HS-27A (cell line): ENCODE measurements around the gene DHODH.
"Not testable (repeated sequence)": the region's sequence is repeated elsewhere in the genome, so short reads cannot be mapped to it uniquely, and the experiment has no call there.

Experiments used
- DNase-seq: peaks from one replicate; pipeline ENCODE4 v3.0.0-alpha.2; 2012; ENCODE audit warnings: low read depth, missing footprints

The DHODH gene

DNA sequence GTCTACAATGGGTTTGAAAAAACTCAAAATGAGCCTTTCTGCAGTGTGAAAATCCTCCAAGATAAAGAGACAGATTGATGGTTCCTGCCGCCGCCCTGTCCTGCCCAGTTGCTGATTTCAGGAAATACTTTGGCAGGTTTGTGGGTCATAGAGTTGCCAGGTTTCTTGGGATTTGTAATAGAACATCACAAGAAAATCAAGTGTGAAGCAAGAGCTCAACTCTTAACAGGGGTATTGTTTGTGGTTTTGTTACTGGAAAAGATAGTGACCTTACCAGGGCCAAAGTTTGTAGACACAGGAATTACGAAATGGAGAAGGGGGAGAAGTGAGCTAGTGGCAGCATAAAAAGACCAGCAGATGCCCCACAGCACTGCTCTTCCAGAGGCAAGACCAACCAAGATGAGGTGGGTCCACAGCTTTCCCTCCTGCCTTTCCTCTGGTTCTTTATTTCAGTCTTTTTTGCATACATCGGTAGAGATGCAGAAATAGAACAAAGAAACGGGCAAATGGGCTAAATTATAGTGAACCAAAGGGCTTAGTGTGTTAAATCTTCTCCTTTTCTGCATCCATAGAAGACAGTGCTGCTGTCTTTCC lies 45.8 kb downstream of the DHODH start, which contains the start of gene HP:
TSS of gene HP (plus strand) at position 252 of the 594 bp plus-strand sequence. CDS start at position 400, 148 bp downstream.
- not testable (repeated sequence) for DNase-seq

DNA sequence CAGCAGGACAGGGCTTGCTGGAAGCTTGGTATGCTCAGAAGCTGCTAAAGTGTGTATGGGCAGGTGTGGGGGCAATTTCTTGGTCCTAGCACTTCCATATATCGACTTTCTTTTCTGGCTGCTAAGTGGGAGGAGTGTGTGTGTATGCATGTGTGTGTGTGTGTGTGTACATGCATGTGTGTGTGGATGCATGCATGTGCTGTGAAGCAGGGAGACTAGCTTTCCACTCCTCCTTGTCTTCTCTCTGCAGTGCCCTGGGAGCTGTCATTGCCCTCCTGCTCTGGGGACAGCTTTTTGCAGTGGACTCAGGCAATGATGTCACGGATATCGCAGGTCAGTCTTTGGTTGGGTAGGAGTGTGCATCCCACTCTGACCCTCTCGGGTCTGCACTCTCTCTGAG lies 47.4 kb downstream of the DHODH start:
- DNase-seq: no peak

DNA sequence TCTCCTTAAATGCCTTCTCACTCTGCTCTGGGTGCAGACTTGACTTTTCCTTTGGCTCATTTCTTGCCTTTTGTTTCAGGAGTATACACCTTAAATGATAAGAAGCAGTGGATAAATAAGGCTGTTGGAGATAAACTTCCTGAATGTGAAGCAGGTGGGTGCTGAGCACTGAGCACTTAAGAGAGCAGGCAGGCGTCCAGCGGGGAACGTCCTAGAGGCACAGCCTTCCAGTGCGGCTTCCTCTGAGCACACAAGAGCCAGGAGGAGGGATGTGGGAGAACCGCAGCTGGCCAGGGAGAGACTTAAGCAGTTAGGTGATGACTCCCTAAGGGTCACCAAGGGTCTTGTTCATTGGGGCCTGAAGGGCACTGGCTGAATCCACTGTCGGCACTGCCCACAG lies 48.8 kb downstream of the DHODH start:
- not testable (repeated sequence) for DNase-seq

DNA sequence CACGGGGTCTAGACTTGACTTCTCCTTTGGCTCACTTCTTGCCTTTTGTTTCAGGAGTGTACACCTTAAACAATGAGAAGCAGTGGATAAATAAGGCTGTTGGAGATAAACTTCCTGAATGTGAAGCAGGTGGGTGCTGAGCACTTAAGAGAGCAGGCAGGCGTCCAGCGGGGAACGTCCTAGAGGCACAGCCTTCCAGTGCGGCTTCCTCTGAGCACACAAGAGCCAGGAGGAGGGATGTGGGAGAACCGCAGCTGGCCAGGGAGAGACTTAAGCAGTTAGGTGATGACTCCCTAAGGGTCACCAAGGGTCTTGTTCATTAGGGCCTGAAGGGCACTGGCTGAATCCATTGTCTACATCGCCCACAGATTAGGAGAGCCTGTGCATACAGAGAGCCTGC lies 50.5 kb downstream of the DHODH start:
- not testable (repeated sequence) for DNase-seq

DNA sequence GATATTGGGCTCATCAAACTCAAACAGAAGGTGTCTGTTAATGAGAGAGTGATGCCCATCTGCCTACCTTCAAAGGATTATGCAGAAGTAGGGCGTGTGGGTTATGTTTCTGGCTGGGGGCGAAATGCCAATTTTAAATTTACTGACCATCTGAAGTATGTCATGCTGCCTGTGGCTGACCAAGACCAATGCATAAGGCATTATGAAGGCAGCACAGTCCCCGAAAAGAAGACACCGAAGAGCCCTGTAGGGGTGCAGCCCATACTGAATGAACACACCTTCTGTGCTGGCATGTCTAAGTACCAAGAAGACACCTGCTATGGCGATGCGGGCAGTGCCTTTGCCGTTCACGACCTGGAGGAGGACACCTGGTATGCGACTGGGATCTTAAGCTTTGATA lies 51.9 kb downstream of the DHODH start:
- DNase-seq: no peak

DNA sequence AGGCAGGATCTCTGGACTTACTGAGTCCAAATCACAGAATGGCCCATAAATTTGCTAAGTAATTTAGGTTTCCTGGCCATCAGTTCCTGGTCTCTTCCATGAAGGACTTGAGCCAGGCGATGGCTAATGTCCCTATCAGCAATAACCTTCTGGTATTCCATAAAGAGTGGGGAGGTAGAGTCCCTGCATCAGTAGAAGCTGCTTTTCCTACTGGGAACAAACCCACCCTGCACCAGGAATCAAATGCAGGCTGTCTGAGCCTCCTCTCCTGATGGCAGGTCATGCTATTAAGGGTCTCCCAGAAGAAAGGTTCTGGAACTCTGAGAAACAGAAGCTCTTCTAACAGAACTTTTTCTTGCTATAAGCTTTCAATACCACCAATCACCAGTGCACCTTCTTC lies 53.0 kb downstream of the DHODH start:
- DNase-seq: no peak

DNA sequence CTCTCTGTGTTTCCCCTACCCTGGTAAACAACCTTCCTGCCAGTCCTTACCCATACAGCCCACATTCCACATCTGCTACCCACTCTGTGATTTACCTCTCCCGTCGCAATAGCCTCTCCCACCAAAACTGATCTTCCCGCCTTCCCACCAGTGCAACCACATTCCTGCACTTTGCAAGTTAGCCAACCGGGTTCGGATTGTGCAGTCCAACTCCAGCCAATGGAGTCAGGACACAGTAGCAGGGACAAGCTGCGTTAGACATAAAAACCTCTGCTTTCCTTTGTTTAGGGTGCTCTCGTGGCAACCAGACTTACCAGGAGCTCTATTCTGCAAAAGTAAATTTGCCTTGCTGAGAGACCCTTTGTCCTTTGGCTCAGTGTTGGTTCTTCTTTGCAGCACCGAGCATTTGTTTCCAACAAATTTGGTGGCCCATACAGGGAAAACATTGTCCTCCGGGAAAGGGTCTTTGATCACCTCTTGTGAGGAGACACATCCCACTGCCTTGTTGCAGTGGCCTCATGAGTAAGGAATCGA lies 55.9 kb downstream of the DHODH start:
- no peak for DNase-seq

DNA sequence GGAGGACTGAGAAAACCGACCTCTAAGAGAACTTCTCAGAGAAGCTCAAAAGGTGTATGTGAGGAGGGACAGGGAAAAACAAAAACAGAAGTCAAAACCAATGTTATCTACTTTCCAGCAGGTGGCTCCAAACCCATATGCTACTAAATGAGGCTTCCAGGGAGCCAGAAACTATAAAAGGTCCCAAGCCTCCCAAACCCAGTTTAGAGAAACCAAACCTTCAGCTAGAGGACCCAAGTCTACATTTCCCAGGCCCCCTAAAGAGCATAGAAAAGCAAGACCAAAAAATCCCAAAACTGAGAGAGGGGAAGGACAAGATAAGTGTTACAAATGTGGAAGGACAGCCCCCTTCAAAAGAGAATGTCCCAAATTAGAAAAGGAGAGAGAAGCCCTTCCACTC lies 58.2 kb downstream of the DHODH start:
- DNase-seq: no peak

DNA sequence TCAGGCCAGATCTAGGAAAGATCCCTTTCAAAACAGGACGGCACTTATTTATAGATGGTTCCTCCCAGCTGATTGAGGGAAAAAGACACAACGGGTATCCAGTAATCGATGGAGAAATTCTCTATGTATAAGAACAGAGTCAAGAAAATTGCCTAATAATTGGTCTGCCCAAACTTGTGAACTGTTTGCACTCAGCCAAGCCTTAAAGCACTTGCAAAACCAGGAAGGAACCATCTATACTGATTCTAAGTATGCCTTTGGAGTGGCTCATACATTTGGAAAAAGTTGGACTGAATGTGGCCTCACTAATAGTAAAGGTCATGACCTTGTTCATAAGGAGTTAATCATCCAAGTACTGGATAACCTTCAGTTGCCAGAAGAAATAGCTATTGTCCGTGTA lies 60.4 kb downstream of the DHODH start:
- DNase-seq: no peak

DNA sequence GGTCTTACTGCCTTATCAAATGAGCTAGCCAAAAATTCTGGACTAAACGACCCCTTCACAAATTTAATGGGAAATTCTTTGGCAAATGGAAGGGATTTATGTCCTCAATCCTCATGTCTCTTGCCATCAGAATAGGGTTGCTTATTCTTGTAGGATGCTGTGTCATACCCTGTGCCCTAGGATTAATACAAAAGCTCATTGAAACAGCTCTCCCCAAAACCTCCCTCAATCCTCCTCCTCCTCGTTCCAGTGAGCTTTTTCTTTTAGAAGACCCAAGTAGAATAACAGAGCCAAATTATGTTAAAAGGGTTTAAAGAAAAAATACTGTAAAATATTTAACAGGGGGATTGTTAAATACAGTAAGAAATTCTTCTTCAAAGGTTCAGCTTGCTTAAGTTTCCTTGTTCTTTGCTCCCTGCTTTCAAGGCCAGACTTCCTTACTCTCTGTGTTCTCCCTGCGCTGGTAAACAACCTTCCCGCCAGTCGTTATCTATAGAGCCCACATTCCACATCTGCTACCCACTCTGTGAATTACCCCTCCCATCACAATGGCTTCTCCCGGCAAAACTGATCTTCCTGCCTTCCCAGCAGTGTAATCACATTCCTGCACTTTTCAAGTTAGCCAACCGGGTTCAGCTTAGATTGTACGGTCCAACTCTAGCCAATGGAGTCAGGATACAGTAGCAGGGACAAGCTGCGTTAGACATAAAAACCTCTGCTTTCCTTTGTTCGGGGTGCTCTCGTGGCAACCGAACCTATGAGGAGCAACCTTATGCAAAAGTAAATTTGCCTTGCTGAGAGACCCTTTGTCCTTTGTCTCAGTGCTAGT lies 64.2 kb downstream of the DHODH start:
- DNase-seq: no peak

DNA sequence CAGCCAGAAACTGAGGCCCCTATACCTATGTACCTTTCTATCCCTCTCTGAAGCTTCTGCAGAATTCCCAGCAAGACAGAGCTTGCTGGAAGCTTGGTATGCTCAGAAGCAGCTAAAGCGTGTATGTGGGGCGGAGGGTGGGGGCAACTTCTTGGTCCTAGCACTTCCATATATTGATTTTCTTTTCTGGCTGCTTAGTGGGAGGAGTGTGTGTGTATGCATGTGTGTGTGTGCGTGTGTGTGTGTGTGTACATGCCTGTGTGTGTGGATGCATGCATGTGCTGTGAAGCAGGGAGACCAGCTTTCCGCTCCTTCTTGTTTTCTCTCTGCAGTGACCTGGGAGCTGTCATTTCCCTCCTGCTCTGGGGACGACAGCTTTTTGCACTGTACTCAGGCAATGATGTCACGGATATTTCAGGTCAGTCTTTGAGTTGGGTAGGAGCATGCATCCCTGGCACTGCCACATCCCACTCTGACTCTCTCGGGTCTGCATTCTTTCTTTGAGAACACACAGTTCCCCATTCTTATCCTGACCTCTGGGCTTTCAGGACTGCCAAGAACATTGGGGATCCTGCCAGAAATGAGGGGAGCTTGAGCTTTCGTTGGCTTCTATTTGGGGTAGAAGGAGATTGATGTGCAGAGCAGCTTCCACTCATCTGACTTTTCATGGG lies 65.2 kb downstream of the DHODH start:
- no peak for DNase-seq

DNA sequence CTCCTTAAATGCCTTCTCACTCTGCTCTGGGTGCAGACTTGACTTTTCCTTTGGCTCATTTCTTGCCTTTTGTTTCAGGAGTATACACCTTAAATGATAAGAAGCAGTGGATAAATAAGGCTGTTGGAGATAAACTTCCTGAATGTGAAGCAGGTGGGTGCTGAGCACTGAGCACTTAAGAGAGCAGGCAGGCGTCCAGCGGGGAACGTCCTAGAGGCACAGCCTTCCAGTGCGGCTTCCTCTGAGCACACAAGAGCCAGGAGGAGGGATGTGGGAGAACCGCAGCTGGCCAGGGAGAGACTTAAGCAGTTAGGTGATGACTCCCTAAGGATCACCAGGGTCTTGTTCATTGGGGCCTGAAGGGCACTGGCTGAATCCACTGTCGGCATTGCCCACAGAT lies 66.5 kb downstream of the DHODH start:
- DNase-seq: not testable (repeated sequence)
